ENCODE results near the gene ZCCHC12. TPM values are rescaled to one million over a fixed set of nuclear protein-coding genes. Genes with fewer than 3 reads are reported as not detected.

Gene ZCCHC12
- total RNA-seq, 1 donor from 2014 or later = 22.7 TPM

DNA sequence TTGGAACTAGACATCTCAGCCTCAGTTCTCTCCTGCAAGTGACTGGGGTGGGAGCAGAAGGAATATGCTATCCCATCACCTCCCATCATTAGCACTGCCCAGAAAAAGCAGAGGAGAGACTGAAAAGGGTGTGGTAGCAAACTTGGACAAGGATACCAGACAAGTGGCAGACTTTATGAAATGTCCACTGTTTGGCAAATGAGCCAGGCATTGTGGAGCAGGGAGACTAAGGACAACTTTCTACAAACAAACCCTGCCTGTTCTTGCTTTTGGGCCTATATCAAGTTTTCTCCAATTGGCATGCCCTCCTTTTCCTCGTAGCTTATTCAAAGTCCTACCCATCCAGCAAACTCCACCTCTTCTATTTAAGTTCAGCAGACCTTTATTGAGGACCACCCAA is 41.6 kb downstream of the ZCCHC12 start:
- DNase-seq = no peak
- no peak overlapping the region for H3K4me3 Mint-ChIP-seq (ENCODE audit: unreplicated experiment)
- no peaks in the 10 kb centered on the region for H3K36me3 Mint-ChIP-seq (ENCODE audit: unreplicated experiment)
- no peaks in the 10 kb centered on the region for H3K4me1 Mint-ChIP-seq (ENCODE audit: low read depth, unreplicated experiment)
- TF ChIP-seq, protein P1, sequence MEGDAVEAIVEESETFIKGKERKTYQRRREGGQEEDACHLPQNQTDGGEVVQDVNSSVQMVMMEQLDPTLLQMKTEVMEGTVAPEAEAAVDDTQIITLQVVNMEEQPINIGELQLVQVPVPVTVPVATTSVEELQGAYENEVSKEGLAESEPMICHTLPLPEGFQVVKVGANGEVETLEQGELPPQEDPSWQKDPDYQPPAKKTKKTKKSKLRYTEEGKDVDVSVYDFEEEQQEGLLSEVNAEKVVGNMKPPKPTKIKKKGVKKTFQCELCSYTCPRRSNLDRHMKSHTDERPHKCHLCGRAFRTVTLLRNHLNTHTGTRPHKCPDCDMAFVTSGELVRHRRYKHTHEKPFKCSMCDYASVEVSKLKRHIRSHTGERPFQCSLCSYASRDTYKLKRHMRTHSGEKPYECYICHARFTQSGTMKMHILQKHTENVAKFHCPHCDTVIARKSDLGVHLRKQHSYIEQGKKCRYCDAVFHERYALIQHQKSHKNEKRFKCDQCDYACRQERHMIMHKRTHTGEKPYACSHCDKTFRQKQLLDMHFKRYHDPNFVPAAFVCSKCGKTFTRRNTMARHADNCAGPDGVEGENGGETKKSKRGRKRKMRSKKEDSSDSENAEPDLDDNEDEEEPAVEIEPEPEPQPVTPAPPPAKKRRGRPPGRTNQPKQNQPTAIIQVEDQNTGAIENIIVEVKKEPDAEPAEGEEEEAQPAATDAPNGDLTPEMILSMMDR (IDR thresholded peaks at IDR 0.05; ENCODE audit: partially characterized antibody, unreplicated experiment) = no peak
- peaks cover 2% of the 10 kb centered on the region for H3K9me3 Mint-ChIP-seq (ENCODE audit: unreplicated experiment)
- H3K27ac Mint-ChIP-seq (ENCODE audit: unreplicated experiment) = no peak overlapping the region
- H3K27me3 Mint-ChIP-seq (ENCODE audit: unreplicated experiment) = no peaks in the 10 kb centered on the region

DNA sequence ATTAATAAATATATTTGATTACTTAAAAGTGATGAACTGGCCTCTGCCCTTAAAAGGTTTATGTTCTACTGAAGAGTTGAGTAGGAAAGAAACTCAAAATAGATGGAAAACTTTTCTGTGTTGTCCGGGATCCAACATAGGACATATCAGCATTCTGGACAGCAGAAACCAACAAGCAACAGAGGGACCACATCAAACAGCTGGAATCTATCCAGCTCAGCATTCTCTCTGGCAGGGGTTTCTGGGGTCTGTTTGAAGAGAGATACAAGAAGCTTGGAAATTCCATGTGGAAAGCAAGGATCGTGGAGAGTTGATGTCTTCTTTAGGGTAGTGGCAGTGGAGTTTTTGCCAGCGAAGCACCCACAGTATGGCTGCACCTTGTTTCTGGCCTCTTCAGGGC is 43.6 kb downstream of the ZCCHC12 start:
- Mint-ChIP-seq H3K4me3 (ENCODE audit: unreplicated experiment) (no peak overlapping the region), H3K36me3 (ENCODE audit: unreplicated experiment) (no peaks in the 10 kb centered on the region), H3K27ac (ENCODE audit: unreplicated experiment) (no peak overlapping the region), H3K27me3 (ENCODE audit: unreplicated experiment) (no peaks in the 10 kb centered on the region), H3K9me3 (ENCODE audit: unreplicated experiment) (peaks cover 2% of the 10 kb centered on the region), H3K4me1 (ENCODE audit: low read depth, unreplicated experiment) (no peaks in the 10 kb centered on the region)
- TF ChIP-seq, protein P1 (IDR thresholded peaks at IDR 0.05; ENCODE audit: partially characterized antibody, unreplicated experiment) = no peak
- DNase-seq = no peak

DNA sequence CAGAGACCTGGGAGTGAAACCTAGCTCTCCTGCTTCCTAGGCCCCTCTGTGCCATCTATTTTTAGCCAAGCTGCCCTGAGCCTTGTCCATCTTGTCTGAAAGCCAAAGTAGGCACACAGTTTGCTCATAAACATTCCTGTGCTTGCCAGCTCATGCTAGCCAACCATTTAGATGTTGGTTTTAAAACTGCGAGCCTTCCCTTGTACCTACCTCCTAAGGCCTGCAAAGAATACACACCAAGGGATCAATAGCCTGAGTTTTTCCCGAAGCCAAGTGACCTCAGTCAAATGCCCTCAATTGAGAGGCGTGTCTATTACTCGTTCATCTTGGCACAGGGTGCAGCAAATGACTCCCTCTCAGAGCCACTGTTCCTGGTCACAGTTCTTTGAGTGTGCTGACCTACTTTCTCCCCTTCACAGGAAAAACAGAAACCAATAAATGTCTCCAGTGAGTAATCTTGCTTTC is 48.5 kb downstream of the ZCCHC12 start:
- no peak for DNase-seq
- H3K27me3 Mint-ChIP-seq (ENCODE audit: unreplicated experiment) = peaks cover 1% of the 10 kb centered on the region
- no peaks in the 10 kb centered on the region for H3K36me3 Mint-ChIP-seq (ENCODE audit: unreplicated experiment)
- no peaks in the 10 kb centered on the region for H3K9me3 Mint-ChIP-seq (ENCODE audit: unreplicated experiment)
- no peak overlapping the region for H3K27ac Mint-ChIP-seq (ENCODE audit: unreplicated experiment)
- TF ChIP-seq, protein P1 (IDR thresholded peaks at IDR 0.05; ENCODE audit: partially characterized antibody, unreplicated experiment) = no peak
- H3K4me1 Mint-ChIP-seq (ENCODE audit: low read depth, unreplicated experiment) = no peaks in the 10 kb centered on the region
- H3K4me3 Mint-ChIP-seq (ENCODE audit: unreplicated experiment) = no peak overlapping the region

Other genes starting within 250 kb of the ZCCHC12 start
- 1.1 TPM for gene IL13RA1, start 96.2 kb upstream of the ZCCHC12 start, total RNA-seq (ENCODE audit: unreplicated experiment)
- 0.29 TPM for gene LONRF3, start 150.8 kb downstream of the ZCCHC12 start, total RNA-seq (ENCODE audit: unreplicated experiment)
- gene CT47C1, start 249.2 kb downstream of the ZCCHC12 start, total RNA-seq (ENCODE audit: unreplicated experiment) = not detected